Measurements from ENCODE around the gene MARCHF10.

MARCHF10 gene

DNA sequence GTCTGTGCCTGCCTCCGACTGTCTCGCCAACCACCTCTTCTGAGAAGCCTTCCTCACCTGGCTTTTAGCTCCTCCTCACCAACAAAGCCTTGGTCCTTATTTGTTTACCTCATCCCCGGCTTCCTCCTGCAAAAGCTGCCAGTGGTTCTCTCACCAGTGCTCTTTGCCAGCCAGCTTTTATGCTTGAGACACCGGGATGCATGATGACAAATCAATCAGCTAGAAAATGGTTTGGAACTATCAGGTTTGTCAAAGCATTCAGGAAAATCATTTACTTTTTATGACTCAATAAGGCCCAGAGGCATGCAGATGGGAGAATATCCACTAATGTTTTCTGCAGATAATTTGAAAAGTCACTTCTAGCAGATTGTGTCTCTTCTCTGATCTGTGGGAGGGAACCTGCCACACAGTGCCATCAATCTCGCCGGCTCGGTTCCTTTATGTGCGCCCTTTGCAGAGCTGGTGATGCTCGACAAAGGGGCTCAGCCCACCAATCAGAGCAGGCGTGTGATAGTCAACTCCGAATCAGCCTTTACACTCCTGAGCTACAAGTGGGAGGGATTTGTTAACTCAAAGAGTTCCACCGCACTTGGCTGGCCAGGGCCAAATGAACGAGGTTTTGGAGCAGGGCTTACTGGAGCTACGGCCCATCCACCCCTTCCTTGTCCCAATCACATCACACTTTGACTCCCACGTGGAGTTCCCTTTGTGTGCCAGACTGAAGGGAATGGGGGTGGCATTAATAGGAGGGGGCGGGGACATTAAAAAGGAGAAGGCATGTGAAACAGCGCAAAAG, 94.8 kb downstream of the MARCHF10 start:
- Histone ChIP-seq H4K8ac (ENCODE audit: low read length) (no peak overlapping the region), H3K36me3 (ENCODE audit: control insufficient read depth in 1 of 2, insufficient read depth in 2 of 2, low read depth in 1 of 2, low read length in 2 of 2) (no peaks in the 10 kb centered on the region), H3K4me2 (ENCODE audit: low read length, poor library complexity, severe bottlenecking) (no peak overlapping the region), H3K23ac (ENCODE audit: low read length in 2 of 2) (no peak overlapping the region), H3K4me1 (ENCODE audit: control insufficient read depth, insufficient read depth, low read depth, low read length) (peaks cover 8% of the 10 kb centered on the region), H3K27ac (ENCODE audit: low read length, poor library complexity, severe bottlenecking) (no peak overlapping the region), H2BK12ac (ENCODE audit: low read length in 2 of 2) (no peak overlapping the region), H3K18ac (ENCODE audit: low read depth in 1 of 2, low read length in 2 of 2) (no peak overlapping the region), H2BK5ac (ENCODE audit: low read depth, low read length, poor library complexity, severe bottlenecking) (no peak overlapping the region), H2AK5ac (ENCODE audit: low read length, severe bottlenecking) (no peak overlapping the region), H2AFZ (ENCODE audit: low read depth, low read length) (no peak overlapping the region), H3K27me3 (ENCODE audit: control insufficient read depth in 1 of 2, insufficient read depth in 1 of 2, low read length in 2 of 2) (no peaks in the 10 kb centered on the region), H3K9me3 (ENCODE audit: control insufficient read depth, low read length) (peaks cover 14% of the 10 kb centered on the region), H3K4me3 (ENCODE audit: insufficient read depth in 1 of 2, low read depth in 1 of 2, low read length in 2 of 2) (no peak overlapping the region), H3K14ac (ENCODE audit: low read length in 2 of 2) (no peak overlapping the region), H3K9ac (ENCODE audit: low read length) (no peak overlapping the region), H2BK15ac (ENCODE audit: low read depth, poor library complexity, severe bottlenecking) (no peak overlapping the region), H2BK120ac (ENCODE audit: low read depth, low read length) (no peak overlapping the region), H4K91ac (ENCODE audit: low read length) (no peak overlapping the region), H3K4ac (ENCODE audit: low read depth in 1 of 2, low read length in 2 of 2) (no peak overlapping the region), H3K79me1 (replicated peaks; ENCODE audit: low read length, poor library complexity, severe bottlenecking) (no peaks in the 10 kb centered on the region)
- DNase-seq: no peak
- WGBS: 95% methylated on average over 11 of the region's 17 CpGs

GRCh38 chr17:62712171-62712581, 95.9 kb downstream of the MARCHF10 start:
- H2BK5ac ChIP-seq (ENCODE audit: low read depth, low read length, poor library complexity, severe bottlenecking): no peak overlapping the region
- no peak overlapping the region for H3K18ac ChIP-seq (ENCODE audit: low read depth in 1 of 2, low read length in 2 of 2)
- H2BK120ac ChIP-seq (ENCODE audit: low read depth, low read length): no peak overlapping the region
- peak overlapping the region; percentile 21 for H2AK5ac ChIP-seq (ENCODE audit: low read length, severe bottlenecking)
- H3K23ac ChIP-seq (ENCODE audit: low read length in 2 of 2): no peak overlapping the region
- no peaks in the 10 kb centered on the region for H3K36me3 ChIP-seq (ENCODE audit: control insufficient read depth in 1 of 2, insufficient read depth in 2 of 2, low read depth in 1 of 2, low read length in 2 of 2)
- H3K9me3 ChIP-seq (ENCODE audit: control insufficient read depth, low read length): peaks cover 19% of the 10 kb centered on the region
- H2BK12ac ChIP-seq (ENCODE audit: low read length in 2 of 2): no peak overlapping the region
- no peak overlapping the region for H2AFZ ChIP-seq (ENCODE audit: low read depth, low read length)
- H3K4ac ChIP-seq (ENCODE audit: low read depth in 1 of 2, low read length in 2 of 2): no peak overlapping the region
- DNase-seq: no peak
- H4K91ac ChIP-seq (ENCODE audit: low read length): no peak overlapping the region
- H3K79me1 ChIP-seq (replicated peaks; ENCODE audit: low read length, poor library complexity, severe bottlenecking): peaks cover under 1% of the 10 kb centered on the region
- no peak overlapping the region for H3K4me2 ChIP-seq (ENCODE audit: low read length, poor library complexity, severe bottlenecking)
- no peak overlapping the region for H3K9ac ChIP-seq (ENCODE audit: low read length)
- H3K27ac ChIP-seq (ENCODE audit: low read length, poor library complexity, severe bottlenecking): no peak overlapping the region
- no peak overlapping the region for H3K14ac ChIP-seq (ENCODE audit: low read length in 2 of 2)
- no peak overlapping the region for H3K4me3 ChIP-seq (ENCODE audit: insufficient read depth in 1 of 2, low read depth in 1 of 2, low read length in 2 of 2)
- WGBS: 94% methylated on average over 8 of the region's 8 CpGs
- no peak overlapping the region for H2BK15ac ChIP-seq (ENCODE audit: low read depth, poor library complexity, severe bottlenecking)
- peak overlapping the region; percentile 46 for H4K8ac ChIP-seq (ENCODE audit: low read length)
- peaks cover 8% of the 10 kb centered on the region for H3K4me1 ChIP-seq (ENCODE audit: control insufficient read depth, insufficient read depth, low read depth, low read length)
- H3K27me3 ChIP-seq (ENCODE audit: control insufficient read depth in 1 of 2, insufficient read depth in 1 of 2, low read length in 2 of 2): no peaks in the 10 kb centered on the region

DNA sequence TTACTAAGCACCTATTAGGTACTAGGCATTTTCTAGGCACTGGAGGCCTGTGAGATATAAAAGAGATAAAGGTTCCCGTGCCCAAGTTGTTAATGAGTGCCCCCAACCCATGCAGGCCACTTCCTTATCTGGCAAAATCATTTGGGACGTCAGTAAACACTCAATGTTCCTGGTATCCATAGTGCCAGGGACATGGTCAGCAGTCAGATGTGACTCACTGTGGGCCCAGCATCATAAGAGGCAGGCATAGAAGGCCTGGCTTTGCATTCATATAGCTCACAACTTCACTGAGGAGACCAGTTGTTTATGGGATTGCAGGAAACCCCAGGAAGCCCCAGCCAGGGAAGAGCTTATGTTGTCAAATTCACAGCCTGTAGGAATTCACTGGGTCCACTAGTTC, 99.5 kb downstream of the MARCHF10 start:
- 81% methylated on average over 2 of the region's 2 CpGs for WGBS
- H3K4me3 ChIP-seq (ENCODE audit: insufficient read depth in 1 of 2, low read depth in 1 of 2, low read length in 2 of 2): no peak overlapping the region
- no peak overlapping the region for H3K4me2 ChIP-seq (ENCODE audit: low read length, poor library complexity, severe bottlenecking)
- no peak overlapping the region for H2AFZ ChIP-seq (ENCODE audit: low read depth, low read length)
- H2BK15ac ChIP-seq (ENCODE audit: low read depth, poor library complexity, severe bottlenecking): no peak overlapping the region
- H3K9ac ChIP-seq (ENCODE audit: low read length): no peak overlapping the region
- H2BK120ac ChIP-seq (ENCODE audit: low read depth, low read length): no peak overlapping the region
- no peak overlapping the region for H2BK5ac ChIP-seq (ENCODE audit: low read depth, low read length, poor library complexity, severe bottlenecking)
- H3K27ac ChIP-seq (ENCODE audit: low read length, poor library complexity, severe bottlenecking): no peak overlapping the region
- no peak overlapping the region for H3K18ac ChIP-seq (ENCODE audit: low read depth in 1 of 2, low read length in 2 of 2)
- no peak overlapping the region for H3K4ac ChIP-seq (ENCODE audit: low read depth in 1 of 2, low read length in 2 of 2)
- no peak overlapping the region for H4K8ac ChIP-seq (ENCODE audit: low read length)
- no peak overlapping the region for H3K14ac ChIP-seq (ENCODE audit: low read length in 2 of 2)
- no peak overlapping the region for H2BK12ac ChIP-seq (ENCODE audit: low read length in 2 of 2)
- peaks cover 19% of the 10 kb centered on the region for H3K9me3 ChIP-seq (ENCODE audit: control insufficient read depth, low read length)
- H3K27me3 ChIP-seq (ENCODE audit: control insufficient read depth in 1 of 2, insufficient read depth in 1 of 2, low read length in 2 of 2): no peaks in the 10 kb centered on the region
- peaks cover 17% of the 10 kb centered on the region for H3K4me1 ChIP-seq (ENCODE audit: control insufficient read depth, insufficient read depth, low read depth, low read length)
- H3K23ac ChIP-seq (ENCODE audit: low read length in 2 of 2): no peak overlapping the region
- no peak overlapping the region for H2AK5ac ChIP-seq (ENCODE audit: low read length, severe bottlenecking)
- peaks cover 17% of the 10 kb centered on the region for H3K79me1 ChIP-seq (replicated peaks; ENCODE audit: low read length, poor library complexity, severe bottlenecking)
- no peaks in the 10 kb centered on the region for H3K36me3 ChIP-seq (ENCODE audit: control insufficient read depth in 1 of 2, insufficient read depth in 2 of 2, low read depth in 1 of 2, low read length in 2 of 2)
- H4K91ac ChIP-seq (ENCODE audit: low read length): no peak overlapping the region
- DNase-seq: no peak

DNA sequence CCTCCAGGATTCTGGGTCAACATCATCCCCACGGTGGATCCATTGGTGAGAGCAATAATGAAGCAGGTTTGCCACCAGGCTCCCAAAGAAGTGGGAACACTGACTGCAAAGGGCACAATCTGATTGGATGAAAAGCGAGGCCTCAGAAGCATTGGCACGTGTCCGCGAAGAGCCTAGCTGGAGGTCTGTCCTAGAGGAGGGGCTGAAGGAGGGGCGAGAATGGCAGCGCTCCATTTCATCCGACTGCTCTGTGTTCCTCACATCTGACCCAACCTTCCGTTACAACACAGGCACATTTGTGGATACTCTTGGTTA, 100.7 kb downstream of the MARCHF10 start:
- Histone ChIP-seq H3K9me3 (ENCODE audit: control insufficient read depth, low read length) (peaks cover 19% of the 10 kb centered on the region), H2AK5ac (ENCODE audit: low read length, severe bottlenecking) (no peak overlapping the region), H2BK5ac (ENCODE audit: low read depth, low read length, poor library complexity, severe bottlenecking) (no peak overlapping the region), H3K36me3 (ENCODE audit: control insufficient read depth in 1 of 2, insufficient read depth in 2 of 2, low read depth in 1 of 2, low read length in 2 of 2) (no peaks in the 10 kb centered on the region), H4K91ac (ENCODE audit: low read length) (no peak overlapping the region), H3K9ac (ENCODE audit: low read length) (no peak overlapping the region), H2BK120ac (ENCODE audit: low read depth, low read length) (no peak overlapping the region), H3K4me3 (ENCODE audit: insufficient read depth in 1 of 2, low read depth in 1 of 2, low read length in 2 of 2) (no peak overlapping the region), H2AFZ (ENCODE audit: low read depth, low read length) (no peak overlapping the region), H4K8ac (ENCODE audit: low read length) (no peak overlapping the region), H3K18ac (ENCODE audit: low read depth in 1 of 2, low read length in 2 of 2) (no peak overlapping the region), H2BK15ac (ENCODE audit: low read depth, poor library complexity, severe bottlenecking) (no peak overlapping the region), H3K27me3 (ENCODE audit: control insufficient read depth in 1 of 2, insufficient read depth in 1 of 2, low read length in 2 of 2) (no peaks in the 10 kb centered on the region), H2BK12ac (ENCODE audit: low read length in 2 of 2) (no peak overlapping the region), H3K4ac (ENCODE audit: low read depth in 1 of 2, low read length in 2 of 2) (no peak overlapping the region), H3K79me1 (replicated peaks; ENCODE audit: low read length, poor library complexity, severe bottlenecking) (peaks cover 20% of the 10 kb centered on the region), H3K4me1 (ENCODE audit: control insufficient read depth, insufficient read depth, low read depth, low read length) (peaks cover 22% of the 10 kb centered on the region), H3K14ac (ENCODE audit: low read length in 2 of 2) (no peak overlapping the region), H3K23ac (ENCODE audit: low read length in 2 of 2) (no peak overlapping the region), H3K27ac (ENCODE audit: low read length, poor library complexity, severe bottlenecking) (no peak overlapping the region), H3K4me2 (ENCODE audit: low read length, poor library complexity, severe bottlenecking) (no peak overlapping the region)
- no peak for DNase-seq
- 90% methylated on average over 6 of the region's 9 CpGs for WGBS

Measured in mesenchymal stem cell (in vitro differentiated cells and primary cell).